ENCODE results near the gene CCDC88C. TPM values are rescaled to one million over a fixed set of nuclear protein-coding genes. Genes with fewer than 3 reads are reported as not detected.

The CCDC88C gene
- total RNA-seq, 1 experiment from 2014 or later = 64.8 TPM

DNA sequence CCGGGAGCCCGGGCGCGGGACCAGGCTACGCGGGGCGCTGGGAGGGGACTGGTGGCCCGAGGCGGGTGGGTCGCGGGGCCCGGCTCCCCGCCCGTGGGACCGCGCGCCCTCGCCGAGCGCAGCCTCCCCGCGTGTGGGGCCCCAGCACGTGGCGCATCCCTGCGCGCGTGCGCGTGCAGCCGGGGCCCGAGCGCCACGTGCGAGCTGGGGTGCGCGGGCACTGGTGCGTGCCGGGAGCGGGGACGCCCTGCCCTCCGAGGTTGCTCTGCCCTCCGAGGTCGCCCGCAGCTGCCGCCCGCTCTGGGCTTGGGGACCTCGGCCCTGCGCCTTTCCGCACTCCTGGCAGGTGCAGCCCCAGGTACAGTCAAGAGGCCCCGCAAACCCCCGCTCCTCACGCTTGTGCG, 365 bp upstream of the CCDC88C start (continued):
- TF ChIP-seq, protein P1, sequence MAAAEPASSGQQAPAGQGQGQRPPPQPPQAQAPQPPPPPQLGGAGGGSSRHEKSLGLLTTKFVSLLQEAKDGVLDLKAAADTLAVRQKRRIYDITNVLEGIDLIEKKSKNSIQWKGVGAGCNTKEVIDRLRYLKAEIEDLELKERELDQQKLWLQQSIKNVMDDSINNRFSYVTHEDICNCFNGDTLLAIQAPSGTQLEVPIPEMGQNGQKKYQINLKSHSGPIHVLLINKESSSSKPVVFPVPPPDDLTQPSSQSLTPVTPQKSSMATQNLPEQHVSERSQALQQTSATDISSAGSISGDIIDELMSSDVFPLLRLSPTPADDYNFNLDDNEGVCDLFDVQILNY (CRISPR knock-in tag; IDR thresholded peaks at IDR 0.05) = 0 out of 2 replicates have a peak, but pooled peaks have one; percentile 62
- TF ChIP-seq EMX1 (CRISPR knock-in tag; IDR thresholded peaks at IDR 0.05) = 0 out of 2 replicates have a peak, but pooled peaks have one; percentile 45
- no peak for TF ChIP-seq TEAD4 (CRISPR knock-in tag; IDR thresholded peaks at IDR 0.05)
- TF ChIP-seq HMGA2 (CRISPR knock-in tag; IDR thresholded peaks at IDR 0.05) = no peak
- no peak for TF ChIP-seq ZBTB21 (CRISPR knock-in tag; IDR thresholded peaks at IDR 0.05; ENCODE audit: borderline replicate concordance)
- TF ChIP-seq MYBL2 (CRISPR knock-in tag; IDR thresholded peaks at IDR 0.05) = peak; percentile 57; the same call in 1 of the 2 replicates
- TF ChIP-seq IRF2 (CRISPR knock-in tag; IDR thresholded peaks at IDR 0.05; ENCODE audit: borderline replicate concordance, low read depth) = no peak
- peak; percentile 86; the same call in 1 of the 2 replicates for TF ChIP-seq ESRRA (CRISPR knock-in tag; IDR thresholded peaks at IDR 0.05; ENCODE audit: borderline replicate concordance)
- TF ChIP-seq OVOL2 (CRISPR knock-in tag; IDR thresholded peaks at IDR 0.05; ENCODE audit: borderline replicate concordance) = no peak
- no peak for TF ChIP-seq ZNF121 (CRISPR knock-in tag; IDR thresholded peaks at IDR 0.05)
- no peak for TF ChIP-seq GTF2I (CRISPR knock-in tag; conservative IDR thresholded peaks at IDR 0.05)
- no peak for TF ChIP-seq ZNF396 (CRISPR knock-in tag; IDR thresholded peaks at IDR 0.05; ENCODE audit: borderline replicate concordance)
- no peak for TF ChIP-seq RELA (CRISPR knock-in tag; IDR thresholded peaks at IDR 0.05; ENCODE audit: borderline replicate concordance)
- no peak for TF ChIP-seq ZNF425 (CRISPR knock-in tag; conservative IDR thresholded peaks at IDR 0.05)
- no peak for TF ChIP-seq FOXJ3 (CRISPR knock-in tag; IDR thresholded peaks at IDR 0.05; ENCODE audit: borderline replicate concordance)
- TF ChIP-seq HMGXB4 (CRISPR knock-in tag; IDR thresholded peaks at IDR 0.05) = no peak; the same call in 1 of the 2 replicates
- no peak for TF ChIP-seq ZNF138 (CRISPR knock-in tag; conservative IDR thresholded peaks at IDR 0.05)
- peak; percentile 84 for TF ChIP-seq TP53 (CRISPR knock-in tag; IDR thresholded peaks at IDR 0.05)
- no peak for TF ChIP-seq ZNF317 (CRISPR knock-in tag; IDR thresholded peaks at IDR 0.05; ENCODE audit: borderline replicate concordance, low read depth)
- no peak for TF ChIP-seq SMAD3 (CRISPR knock-in tag; IDR thresholded peaks at IDR 0.05; ENCODE audit: borderline replicate concordance)
- TF ChIP-seq, protein P2, sequence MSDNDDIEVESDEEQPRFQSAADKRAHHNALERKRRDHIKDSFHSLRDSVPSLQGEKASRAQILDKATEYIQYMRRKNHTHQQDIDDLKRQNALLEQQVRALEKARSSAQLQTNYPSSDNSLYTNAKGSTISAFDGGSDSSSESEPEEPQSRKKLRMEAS (CRISPR knock-in tag; IDR thresholded peaks at IDR 0.05) = peak; percentile 65; the same call in 1 of the 2 replicates
- peak; percentile 77; the same call in 1 of the 2 replicates for TF ChIP-seq CREM (CRISPR knock-in tag; IDR thresholded peaks at IDR 0.05)
- TF ChIP-seq, protein P3, sequence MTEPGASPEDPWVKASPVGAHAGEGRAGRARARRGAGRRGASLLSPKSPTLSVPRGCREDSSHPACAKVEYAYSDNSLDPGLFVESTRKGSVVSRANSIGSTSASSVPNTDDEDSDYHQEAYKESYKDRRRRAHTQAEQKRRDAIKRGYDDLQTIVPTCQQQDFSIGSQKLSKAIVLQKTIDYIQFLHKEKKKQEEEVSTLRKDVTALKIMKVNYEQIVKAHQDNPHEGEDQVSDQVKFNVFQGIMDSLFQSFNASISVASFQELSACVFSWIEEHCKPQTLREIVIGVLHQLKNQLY (CRISPR knock-in tag; IDR thresholded peaks at IDR 0.05) = no peak
- TF ChIP-seq, protein P4, sequence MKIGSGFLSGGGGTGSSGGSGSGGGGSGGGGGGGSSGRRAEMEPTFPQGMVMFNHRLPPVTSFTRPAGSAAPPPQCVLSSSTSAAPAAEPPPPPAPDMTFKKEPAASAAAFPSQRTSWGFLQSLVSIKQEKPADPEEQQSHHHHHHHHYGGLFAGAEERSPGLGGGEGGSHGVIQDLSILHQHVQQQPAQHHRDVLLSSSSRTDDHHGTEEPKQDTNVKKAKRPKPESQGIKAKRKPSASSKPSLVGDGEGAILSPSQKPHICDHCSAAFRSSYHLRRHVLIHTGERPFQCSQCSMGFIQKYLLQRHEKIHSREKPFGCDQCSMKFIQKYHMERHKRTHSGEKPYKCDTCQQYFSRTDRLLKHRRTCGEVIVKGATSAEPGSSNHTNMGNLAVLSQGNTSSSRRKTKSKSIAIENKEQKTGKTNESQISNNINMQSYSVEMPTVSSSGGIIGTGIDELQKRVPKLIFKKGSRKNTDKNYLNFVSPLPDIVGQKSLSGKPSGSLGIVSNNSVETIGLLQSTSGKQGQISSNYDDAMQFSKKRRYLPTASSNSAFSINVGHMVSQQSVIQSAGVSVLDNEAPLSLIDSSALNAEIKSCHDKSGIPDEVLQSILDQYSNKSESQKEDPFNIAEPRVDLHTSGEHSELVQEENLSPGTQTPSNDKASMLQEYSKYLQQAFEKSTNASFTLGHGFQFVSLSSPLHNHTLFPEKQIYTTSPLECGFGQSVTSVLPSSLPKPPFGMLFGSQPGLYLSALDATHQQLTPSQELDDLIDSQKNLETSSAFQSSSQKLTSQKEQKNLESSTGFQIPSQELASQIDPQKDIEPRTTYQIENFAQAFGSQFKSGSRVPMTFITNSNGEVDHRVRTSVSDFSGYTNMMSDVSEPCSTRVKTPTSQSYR (CRISPR knock-in tag; IDR thresholded peaks at IDR 0.05) = no peak
- TF ChIP-seq ATF1 (CRISPR knock-in tag; IDR thresholded peaks at IDR 0.05) = 0 out of 2 replicates have a peak, but pooled peaks have one; percentile 51
- no peak for TF ChIP-seq ZNF263 (CRISPR knock-in tag; IDR thresholded peaks at IDR 0.05; ENCODE audit: low read depth)
- TF ChIP-seq, protein P5, sequence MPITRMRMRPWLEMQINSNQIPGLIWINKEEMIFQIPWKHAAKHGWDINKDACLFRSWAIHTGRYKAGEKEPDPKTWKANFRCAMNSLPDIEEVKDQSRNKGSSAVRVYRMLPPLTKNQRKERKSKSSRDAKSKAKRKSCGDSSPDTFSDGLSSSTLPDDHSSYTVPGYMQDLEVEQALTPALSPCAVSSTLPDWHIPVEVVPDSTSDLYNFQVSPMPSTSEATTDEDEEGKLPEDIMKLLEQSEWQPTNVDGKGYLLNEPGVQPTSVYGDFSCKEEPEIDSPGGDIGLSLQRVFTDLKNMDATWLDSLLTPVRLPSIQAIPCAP (CRISPR knock-in tag; IDR thresholded peaks at IDR 0.05) = peak; percentile 94
- no peak for TF ChIP-seq MXD4 (CRISPR knock-in tag; IDR thresholded peaks at IDR 0.05; ENCODE audit: borderline replicate concordance)
- TF ChIP-seq ZSCAN18 (CRISPR knock-in tag; IDR thresholded peaks at IDR 0.05) = no peak
- TF ChIP-seq ELF4 (CRISPR knock-in tag; IDR thresholded peaks at IDR 0.05; ENCODE audit: low read depth) = no peak
- TF ChIP-seq ZNF416 (CRISPR knock-in tag; IDR thresholded peaks at IDR 0.05) = no peak
